Hepatocyte (in vitro differentiated cells): ENCODE data around the gene PHKG1. TPM values are rescaled to one million over a fixed set of nuclear protein-coding genes. Genes with fewer than 3 reads are reported as not detected.

Experiments used
- DNase-seq: peaks from one replicate; pipeline ENCODE4 v3.0.0-alpha.2; 2016; ENCODE audit warnings: low spot score
- H2AFZ ChIP-seq: fragments of 200-600 bp; sonication (generic); 2 replicates; pipeline ENCODE4 v1.6.0; 2016; ENCODE audit warnings: antibody characterized with exemption, mild to moderate bottlenecking
- H3K27ac ChIP-seq: fragments of 200-600 bp; sonication (generic); 2 replicates; pipeline ENCODE4 v1.5.1; 2016; ENCODE audit warnings: mild to moderate bottlenecking
- H3K27me3 ChIP-seq: fragments of 200-600 bp; sonication (generic); 2 replicates; pipeline ENCODE4 v1.6.1; 2016
- H3K36me3 ChIP-seq: fragments of 200-600 bp; sonication (generic); replicated peaks from 2 replicates; pipeline ENCODE4 v1.5.1; 2016; ENCODE audit warnings: low read depth; ENCODE audit not compliant: insufficient read depth
- H3K4me1 ChIP-seq: fragments of 200-600 bp; sonication (generic); 2 replicates; pipeline ENCODE4 v1.5.1; 2016; ENCODE audit warnings: mild to moderate bottlenecking, moderate library complexity; ENCODE audit not compliant: insufficient read depth
- H3K4me2 ChIP-seq: fragments of 200-600 bp; sonication (generic); 2 replicates; pipeline ENCODE4 v1.6.0; 2016
- H3K4me3 ChIP-seq: fragments of 200-600 bp; sonication (generic); 2 replicates; pipeline ENCODE4 v1.5.1; 2016; ENCODE audit warnings: mild to moderate bottlenecking
- H3K79me2 ChIP-seq: fragments of 200-600 bp; sonication (generic); 2 replicates; pipeline ENCODE4 v1.6.0; 2017; ENCODE audit warnings: mild to moderate bottlenecking
- H3K9me2 ChIP-seq: fragments of 200-600 bp; sonication (generic); replicated peaks from 2 replicates; pipeline ENCODE4 v1.6.0; 2017; ENCODE audit warnings: mild to moderate bottlenecking; ENCODE audit not compliant: insufficient read depth
- H3K9me3 ChIP-seq: fragments of 200-600 bp; sonication (generic); 2 replicates; pipeline ENCODE4 v1.5.1; 2016; ENCODE audit warnings: low read depth, mild to moderate bottlenecking
- H4K20me1 ChIP-seq: fragments of 200-600 bp; sonication (generic); 2 replicates; pipeline ENCODE4 v1.6.0; 2016; ENCODE audit warnings: mild to moderate bottlenecking; ENCODE audit not compliant: insufficient read depth, poor library complexity, severe bottlenecking
- CTCF ChIP-seq: fragments of 200-600 bp; sonication (generic); IDR thresholded peaks from 2 replicates; pipeline ENCODE4 v1.5.1; 2016; ENCODE audit warnings: antibody characterized with exemption, mild to moderate bottlenecking; ENCODE audit not compliant: poor library complexity
- EZH2 ChIP-seq: fragments of 200-600 bp; sonication (generic); IDR thresholded peaks from 2 replicates; pipeline ENCODE4 v1.6.1; 2016; ENCODE audit warnings: antibody characterized with exemption, mild to moderate bottlenecking, borderline replicate concordance
- EZH2phosphoT487 ChIP-seq: fragments of 200-600 bp; sonication (generic); IDR thresholded peaks from one replicate; pipeline ENCODE4 v1.6.1; 2018; ENCODE audit warnings: antibody characterized with exemption, mild to moderate bottlenecking, low read depth, moderate library complexity; ENCODE audit not compliant: unreplicated experiment, severe bottlenecking
- WGBS: methylation state at CpG from one replicate; pipeline ENCODE4 v1.1.6; 2016; ENCODE audit warnings: low lambda C conversion rate; ENCODE audit errors: missing lambda C conversion rate; 5-methylcytosine and 5-hydroxymethylcytosine counted together
- polyA plus RNA-seq: library from polyadenylated mRNA; unstranded; fragments of >200 nt; fragmentation: Nextera tagmentation; extraction: Ambion mirVana; gene quantifications from 2 replicates; pipeline ENCODE4 v1.2.1, GENCODE V29; 2016
- total RNA-seq: library from RNA; depleted of rRNA; stranded (reverse); fragments of >200 nt; gene quantifications from 2 replicates; pipeline ENCODE4 v1.2.3, GENCODE V29; 2014

PHKG1 gene
- total and polyA plus RNA-seq, 2 experiments from 2014 or later, result 0.13 TPM; not detected in 1

- DNase-seq, result peak; percentile 96
- Histone ChIP-seq H3K9me2 (no peaks in the 10 kb centered on the region), H3K4me2 (peak within 1 kb of the TSS; percentile 83), H3K27ac (peak within 1 kb of the TSS; percentile 93), H3K36me3 (no peaks in the 10 kb centered on the region), H3K9me3 (no peaks in the 10 kb centered on the region), H3K4me3 (peak within 1 kb of the TSS; percentile 67), H4K20me1 (no peaks in the 10 kb centered on the region), H3K27me3 (no peaks in the 10 kb centered on the region), H3K79me2 (peaks cover 19% of the 10 kb centered on the region), H2AFZ (peak within 1 kb of the TSS; percentile 76), H3K4me1 (peaks cover 7% of the 10 kb centered on the region)
- TF ChIP-seq CTCF, result peak; percentile 21
- TF ChIP-seq EZH2, result no peak
- TF ChIP-seq EZH2phosphoT487, result no peak
- WGBS, result 3% methylated on average over 49 of the region's 49 CpGs
These were observed 28.7 kb downstream of the PHKG1 start, which contains the start of gene SUMF2 for GRCh38 chr7:56063882-56064625. SUMF2 (plus strand) TSS chr7:56064286; CDS start chr7:56064312, 26 bp downstream.

GRCh38 chr7:56063500-56063881 is 29.3 kb downstream of the PHKG1 start:
- H3K4me1 ChIP-seq, result peaks cover 7% of the 10 kb centered on the region

GRCh38 chr7:56062382-56062781 is 30.4 kb downstream of the PHKG1 start:
- H3K4me1 ChIP-seq, result peaks cover 7% of the 10 kb centered on the region
- no peaks in the 10 kb centered on the region for H3K27me3 ChIP-seq
- H3K36me3 ChIP-seq, result peaks cover 6% of the 10 kb centered on the region
- no peaks in the 10 kb centered on the region for H3K9me2 ChIP-seq
- peak overlapping the region; percentile 21 for H3K4me2 ChIP-seq
- H3K4me3 ChIP-seq, result no peak overlapping the region
- no peaks in the 10 kb centered on the region for H3K9me3 ChIP-seq
- H3K79me2 ChIP-seq, result peaks cover 21% of the 10 kb centered on the region
- 68% methylated on average over 2 of the region's 2 CpGs for WGBS
- H3K27ac ChIP-seq, result peak overlapping the region; percentile 93
- no peak overlapping the region for H2AFZ ChIP-seq
- H4K20me1 ChIP-seq, result no peaks in the 10 kb centered on the region
- DNase-seq, result no peak
- no peak for TF ChIP-seq CTCF
- TF ChIP-seq EZH2phosphoT487, result no peak
- no peak for TF ChIP-seq EZH2

More at GRCh38 chr7:56063500-56063881, 29.3 kb downstream of the PHKG1 start:
- H3K27ac ChIP-seq, result peak overlapping the region; percentile 93
- no peaks in the 10 kb centered on the region for H3K36me3 ChIP-seq
- no peak overlapping the region for H3K4me3 ChIP-seq
- TF ChIP-seq EZH2phosphoT487 (no peak), CTCF (no peak), EZH2 (no peak)
- H3K79me2 ChIP-seq, result peaks cover 19% of the 10 kb centered on the region
- H4K20me1 ChIP-seq, result no peaks in the 10 kb centered on the region
- 77% methylated on average over 7 of the region's 7 CpGs for WGBS
- DNase-seq, result no peak
- peak overlapping the region; percentile 83 for H3K4me2 ChIP-seq
- H3K27me3 ChIP-seq, result no peaks in the 10 kb centered on the region
- no peaks in the 10 kb centered on the region for H3K9me2 ChIP-seq
- peak overlapping the region; percentile 18 for H2AFZ ChIP-seq
- H3K9me3 ChIP-seq, result no peaks in the 10 kb centered on the region
